Activated naive CD4-positive, alpha-beta T cell (primary cell): ENCODE results near the gene BRME1.
A peak's percentile ranks its signal among the peaks of the same experiment; 100 is the strongest.

ENCODE experiments used
- DNase-seq, 4 experiments: peaks; one replicate each; lab custom pipeline; 2025; lab: John Stamatoyannopoulos, UW

BRME1 gene

GRCh38 chr19:13905634-13906520, at the start of gene BRME1, which contains the start of gene CC2D1A:
Gene BRME1 (minus strand): TSS chr19:13906117. CDS start chr19:13904892, 1,225 bp downstream.
Gene CC2D1A (plus strand): TSS chr19:13906201. CDS start chr19:13906442, 241 bp downstream.
- peak; percentile 83 to 93 (median 86) for DNase-seq

- no peak for DNase-seq
Observed at GRCh38 chr19:13954185-13954584, 48.3 kb upstream of the BRME1 start.

- DNase-seq = no peak
Observed at GRCh38 chr19:13952931-13953531, 47.1 kb upstream of the BRME1 start.

- DNase-seq = peak; percentile 96 to 98 (median 98)
Observed at GRCh38 chr19:13952154-13952930, 46.4 kb upstream of the BRME1 start, which contains the start of gene DCAF15. Gene DCAF15 (plus strand): TSS chr19:13952509. CDS start chr19:13952513, 4 bp downstream.

- DNase-seq = no peak
Observed at GRCh38 chr19:13951799-13952153, 45.9 kb upstream of the BRME1 start.

GRCh38 chr19:13951043-13951442, 45.1 kb upstream of the BRME1 start:
- no peak for DNase-seq

- no peak for DNase-seq
Observed at GRCh38 chr19:13946414-13946813, 40.5 kb upstream of the BRME1 start.

- DNase-seq = no peak
Observed at GRCh38 chr19:13942023-13942684, 36.2 kb upstream of the BRME1 start.

- DNase-seq = no peak
Observed at GRCh38 chr19:13938301-13939064, 32.6 kb upstream of the BRME1 start, which contains the start of gene PODNL1. Gene PODNL1 (minus strand): TSS chr19:13938417. CDS start chr19:13938181, 236 bp downstream.

GRCh38 chr19:13937479-13938300, 31.8 kb upstream of the BRME1 start:
- no peak for DNase-seq

- no peak for DNase-seq
Observed at GRCh38 chr19:13935765-13936510, 30.0 kb upstream of the BRME1 start.

- no peak for DNase-seq
Observed at GRCh38 chr19:13934785-13935109, 28.8 kb upstream of the BRME1 start.

GRCh38 chr19:13932911-13933393, 27.0 kb upstream of the BRME1 start:
- DNase-seq = no peak

GRCh38 chr19:13932149-13932637, 26.3 kb upstream of the BRME1 start:
- DNase-seq = no peak

GRCh38 chr19:13931391-13932148, 25.7 kb upstream of the BRME1 start:
- no peak for DNase-seq

- DNase-seq = no peak
Observed at GRCh38 chr19:13930402-13930801, 24.5 kb upstream of the BRME1 start.

GRCh38 chr19:13929956-13930355, 24.0 kb upstream of the BRME1 start:
- no peak for DNase-seq

GRCh38 chr19:13929340-13929739, 23.4 kb upstream of the BRME1 start:
- DNase-seq = no peak
